Astrocyte of the cerebellum (primary cell): ENCODE measurements around the gene PRKCE.

ENCODE experiments used
- DNase-seq: peaks from one replicate; pipeline ENCODE4 v3.0.0-alpha.2; 2011; ENCODE audit warnings: low read depth
- H3K4me3 ChIP-seq: 2 replicates; pipeline ENCODE4 v1.5.1; 2011; ENCODE audit warnings: mild to moderate bottlenecking, low read depth, low read length, moderate library complexity
- CTCF ChIP-seq: IDR thresholded peaks from 2 replicates; pipeline ENCODE4 v1.5.1; 2012; ENCODE audit warnings: low read length, low read depth, moderate library complexity, mild to moderate bottlenecking; ENCODE audit errors: missing control alignments
- in situ Hi-C: cut with HindIII; loops from 2 replicates; pipeline ENCODE4 v1.10.0; 2017; ENCODE audit warnings: low sequenced_read_pairs

PRKCE gene

GRCh38 chr2:46096260-46096659, 444.8 kb downstream of the PRKCE start:
- H3K4me3 ChIP-seq: no peak overlapping the region
- no peak for TF ChIP-seq CTCF
- in situ Hi-C loops: no loop called here
- no peak for DNase-seq

GRCh38 chr2:46097714-46098480, 446.4 kb downstream of the PRKCE start:
- in situ Hi-C loops: no loop called here
- no peak overlapping the region for H3K4me3 ChIP-seq
- no peak for TF ChIP-seq CTCF
- DNase-seq: peak; percentile 99

GRCh38 chr2:46098621-46099062, 447.2 kb downstream of the PRKCE start:
- DNase-seq: peak; percentile 69
- H3K4me3 ChIP-seq: no peak overlapping the region
- in situ Hi-C loops: no loop called here
- TF ChIP-seq CTCF: no peak

GRCh38 chr2:46101557-46102220, 450.2 kb downstream of the PRKCE start:
- TF ChIP-seq CTCF: no peak
- no peak for DNase-seq
- in situ Hi-C loops: no loop called here
- H3K4me3 ChIP-seq: no peak overlapping the region

- no peak for TF ChIP-seq CTCF
- no peak overlapping the region for H3K4me3 ChIP-seq
- in situ Hi-C loops: no loop called here
- no peak for DNase-seq
Observed at GRCh38 chr2:46106690-46107089, 455.2 kb downstream of the PRKCE start.

- TF ChIP-seq CTCF: no peak
Observed at GRCh38 chr2:46114996-46115395, 463.5 kb downstream of the PRKCE start.

More at GRCh38 chr2:46114996-46115395, 463.5 kb downstream of the PRKCE start:
- DNase-seq: no peak
- no peak overlapping the region for H3K4me3 ChIP-seq
- in situ Hi-C loops: no loop called here
